ENCODE data around the gene CD2AP.

The CD2AP gene

GRCh38 chr6:47648031-47648430 is 170.4 kb downstream of the CD2AP start:
- DNase-seq = no peak

- DNase-seq = no peak
These were observed 173.2 kb downstream of the CD2AP start for GRCh38 chr6:47650553-47651432.

GRCh38 chr6:47651505-47651944 is 173.9 kb downstream of the CD2AP start:
- DNase-seq = no peak

DNA sequence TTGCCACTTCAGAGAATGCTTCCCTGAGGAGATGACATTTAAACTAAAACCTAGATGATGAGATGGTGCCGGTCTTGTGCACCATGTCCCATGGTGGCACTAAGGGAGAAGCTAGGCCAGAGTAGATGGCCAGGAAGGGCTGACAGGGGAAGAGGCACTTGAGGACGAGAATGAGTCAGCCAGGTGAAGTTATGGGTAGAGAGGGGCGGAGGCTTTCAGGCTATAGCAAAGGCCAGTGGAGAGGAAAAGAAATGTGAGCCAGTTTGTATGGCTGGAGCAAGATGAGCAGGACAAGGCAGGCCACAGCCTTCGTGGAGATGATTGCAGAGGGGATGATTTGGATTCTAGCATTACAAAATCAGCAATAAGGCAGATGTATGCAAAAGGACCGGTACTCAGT is 176.1 kb downstream of the CD2AP start:
- no peak for DNase-seq

- no peak for DNase-seq
These were observed 176.7 kb downstream of the CD2AP start for GRCh38 chr6:47654255-47654654.

DNA sequence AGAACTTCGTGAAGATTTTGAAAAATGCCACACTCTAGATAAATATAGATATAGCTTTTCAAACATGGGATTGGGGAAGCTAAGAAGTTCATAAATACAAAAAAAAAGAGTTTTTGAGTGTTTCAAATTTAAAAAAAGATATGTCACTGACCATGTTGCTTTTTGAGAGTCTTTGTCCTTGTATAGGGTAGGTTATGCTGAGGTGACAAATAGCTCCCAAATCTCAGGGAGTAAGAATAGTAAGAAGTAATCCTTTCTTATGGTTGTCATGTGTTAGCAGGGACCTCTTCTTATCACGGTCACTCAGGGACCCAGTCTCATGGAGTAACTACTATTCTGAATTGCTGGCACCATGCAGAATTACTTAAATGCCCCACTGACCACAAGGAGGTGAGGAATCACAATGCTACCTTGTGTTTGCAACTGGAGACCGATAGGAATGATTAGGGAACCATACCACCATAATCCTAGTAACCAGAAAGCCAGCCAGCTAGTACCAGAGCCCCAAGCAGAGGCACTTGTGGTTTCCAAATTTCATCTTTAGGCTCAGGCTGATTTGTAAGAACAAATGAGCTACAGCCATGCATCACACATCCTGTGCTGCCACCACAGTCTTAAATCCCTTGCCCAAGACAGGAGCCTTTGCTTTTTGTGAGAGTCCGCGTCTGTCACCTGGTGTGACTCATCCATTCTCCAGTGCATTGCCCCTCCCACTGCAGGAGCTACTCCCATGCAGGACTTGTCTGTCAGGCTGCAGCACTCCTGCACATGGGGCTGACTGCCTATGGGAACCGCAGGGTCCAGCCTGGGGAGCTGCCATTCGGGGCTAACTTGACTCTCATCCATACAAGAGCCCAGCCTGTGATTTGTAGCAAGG is 178.4 kb downstream of the CD2AP start:
- DNase-seq = no peak

DNA sequence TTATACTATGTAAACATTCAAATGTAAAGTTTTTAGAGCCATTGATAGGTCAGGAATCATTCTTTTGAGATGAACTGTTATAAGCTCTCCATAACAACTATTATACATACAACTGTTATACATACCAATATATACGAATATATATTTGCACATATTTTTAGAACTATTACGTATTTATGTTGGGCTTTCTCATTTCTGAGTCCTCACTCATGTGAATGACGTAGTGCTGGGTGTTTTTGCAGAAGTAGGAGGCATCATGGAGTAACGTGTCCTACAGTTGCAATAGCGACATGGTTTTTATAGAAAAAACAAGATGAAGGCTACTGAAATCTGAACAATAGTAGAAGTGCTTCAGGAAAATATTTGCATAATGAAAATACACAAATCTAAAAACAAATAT is 184.4 kb downstream of the CD2AP start:
- DNase-seq = no peak

GRCh38 chr6:47663462-47664216 is 186.1 kb downstream of the CD2AP start:
- no peak for DNase-seq

DNA sequence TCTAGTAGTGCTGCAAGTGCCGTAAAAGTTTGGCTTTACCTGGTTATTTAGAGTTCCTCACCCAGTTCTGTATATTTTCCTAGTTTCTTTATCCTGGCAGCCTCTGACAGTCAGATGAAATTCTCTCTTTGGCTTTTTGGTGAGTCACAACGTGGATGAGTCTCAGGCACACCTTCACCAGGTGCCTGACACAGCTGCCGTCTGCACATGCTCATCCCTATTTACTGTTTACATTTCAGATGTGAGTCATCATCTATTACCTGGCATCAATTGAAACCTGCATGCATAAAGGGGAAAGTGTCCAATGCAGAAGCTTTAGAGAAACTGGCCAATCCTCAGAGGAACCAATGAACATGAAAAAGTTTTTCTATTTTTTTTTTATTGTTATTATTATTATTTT is 187.5 kb downstream of the CD2AP start:
- DNase-seq = no peak

DNA sequence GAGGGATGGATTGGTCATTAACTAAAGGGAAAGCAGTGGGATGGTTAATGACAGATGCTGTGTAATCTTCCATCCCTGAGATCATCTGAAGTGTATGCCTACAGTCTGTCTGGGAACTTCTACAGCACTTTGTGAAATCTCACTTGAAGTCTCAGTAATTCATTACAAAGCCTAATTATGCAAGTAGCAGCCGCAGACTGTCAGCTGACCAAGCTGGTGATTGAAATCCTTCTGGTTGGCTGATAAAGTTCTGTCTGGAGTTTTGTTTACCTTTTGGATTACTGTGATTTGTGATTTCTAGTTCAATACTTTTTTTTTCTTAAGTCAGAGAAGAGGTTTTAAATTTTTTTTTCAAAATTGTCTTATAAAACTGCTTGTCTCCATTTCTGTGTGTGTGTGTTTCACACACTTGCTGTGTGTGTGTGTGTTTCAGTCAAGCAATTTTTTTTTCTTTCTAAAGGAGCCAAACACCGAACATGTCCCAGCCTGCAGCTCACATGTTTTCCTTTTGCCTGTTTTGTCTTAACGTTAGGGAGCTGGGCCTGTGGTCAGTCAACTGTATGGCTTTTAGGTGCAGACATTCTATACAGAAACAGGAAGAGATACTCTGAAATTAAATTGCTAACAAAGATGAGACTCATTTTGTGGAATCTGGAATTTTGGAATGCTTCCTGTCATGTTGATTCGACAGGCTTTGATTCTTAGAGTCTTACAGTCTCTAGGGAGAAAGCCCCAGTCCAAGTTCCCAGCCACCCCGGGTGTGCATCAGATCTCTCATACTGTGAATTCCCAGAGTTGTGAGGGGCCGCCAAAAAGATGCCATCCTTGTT is 192.3 kb downstream of the CD2AP start:
- DNase-seq = no peak

GRCh38 chr6:47670851-47671250 is 193.3 kb downstream of the CD2AP start:
- DNase-seq = no peak

GRCh38 chr6:47671777-47672176 is 194.2 kb downstream of the CD2AP start:
- DNase-seq = no peak

DNA sequence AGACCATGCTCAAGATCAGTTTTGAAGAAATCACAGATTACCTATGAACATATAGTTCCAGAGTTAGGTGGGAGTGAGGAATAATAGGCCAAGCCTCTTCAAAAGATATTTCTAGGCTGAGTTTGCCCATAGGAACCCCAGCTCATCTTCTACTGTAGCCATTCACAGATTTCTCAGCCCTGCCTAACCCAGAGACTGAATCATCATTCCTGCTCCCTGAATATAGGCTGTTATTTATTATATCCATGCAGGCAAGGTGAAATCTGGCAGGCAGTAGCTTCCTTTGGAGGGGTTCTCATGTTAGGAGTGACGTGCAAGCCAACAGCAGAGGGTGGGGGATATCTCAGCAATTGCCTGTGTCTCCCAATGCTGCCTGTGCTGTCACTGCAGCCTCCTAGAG is 195.2 kb downstream of the CD2AP start:
- DNase-seq = no peak

DNA sequence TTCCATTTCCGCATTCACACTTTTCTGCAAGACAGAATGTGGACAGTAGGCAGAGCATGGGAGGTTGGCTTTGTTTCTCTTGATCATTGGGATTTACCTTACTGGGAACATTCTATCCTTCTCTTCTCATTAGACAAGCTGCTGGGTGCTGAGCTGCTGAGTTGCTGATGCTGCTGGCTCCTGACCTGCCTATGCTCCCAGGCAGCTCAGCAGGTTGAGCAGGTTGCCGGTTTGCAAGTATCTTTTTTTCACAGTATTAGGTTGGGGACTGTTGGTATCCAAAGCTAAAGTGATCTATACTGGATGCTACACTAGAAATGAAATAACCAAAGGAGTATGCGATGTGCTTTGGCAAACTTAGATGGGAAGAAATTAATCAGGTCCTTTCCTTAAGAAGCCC is 197.1 kb downstream of the CD2AP start:
- DNase-seq = no peak

All from NCI-H1417 treated with DMSO at 0.1 percent for 48 hours (cell line).